Pancreas (tissue), 10 donors: Measurements from ENCODE around the gene HDAC4. TPM values are rescaled to one million over a fixed set of nuclear protein-coding genes. Genes with fewer than 3 reads are reported as not detected.
"Not testable (repeated sequence)": the region's sequence is repeated elsewhere in the genome, so short reads cannot be mapped to it uniquely, and the experiment has no call there.

Source experiments
- ATAC-seq, 4 donors: fragments of 200-7000 bp; cut with Tn5 transposase; one replicate each; pipeline versions ENCODE4 v1.8.0 to v1.9.1; 2020; ENCODE audit warnings: mild to moderate bottlenecking in 4 of 4, moderate library complexity in 4 of 4
- DNase-seq, 6 donors: peaks; one replicate each; pipeline ENCODE4 v3.0.0-alpha.2; 2020
- FAIRE-seq: peaks from 2 replicates; lab custom pipeline; 2012; peaks lifted over from hg19 to GRCh38; lab: Jason Lieb, UNC
- H3K27ac ChIP-seq, 4 donors: fragments of 200-600 bp; sonication (generic); 1 replicate in 3 of 4; 2 replicates in 1 of 4; pipeline versions ENCODE4 v1.5.0 to v1.8.0; 2020
- H3K27me3 ChIP-seq, 4 donors: fragments of 200-600 bp; one replicate each; pipeline ENCODE4 v1.8.0; 2021
- H3K36me3 ChIP-seq, 3 donors: fragments of 200-600 bp; sonication (generic) in 1 of 3; one replicate each; pipeline versions ENCODE4 v1.5.0 to v1.8.0; 2020 to 2021
- H3K4me1 ChIP-seq, 3 donors: fragments of 200-600 bp; one replicate each; pipeline ENCODE4 v1.8.0; 2021
- H3K4me3 ChIP-seq, 4 donors: fragments of 200-600 bp; sonication (generic) in 2 of 4; one replicate each; pipeline versions ENCODE4 v1.5.0 to v1.8.0; 2020 to 2021
- H3K9me3 ChIP-seq, 4 donors: fragments of 200-600 bp; one replicate each; pipeline ENCODE4 v1.8.0; 2021
- WGBS, 2 donors: extraction: QIAGEN DNeasy Blood & Tissue Kit; methylation state at CpG; one replicate each; pipeline ENCODE4 v1.1.7; 2013; 5-methylcytosine and 5-hydroxymethylcytosine counted together
- intact Hi-C, 3 donors: fragments of 100-400 bp; cut with DNase I; formaldehyde crosslinking; loops; one replicate each; pipeline versions ENCODE4 v1.11.1 to v1.14.2; 2022
- polyA plus RNA-seq, 2 donors: library from polyadenylated mRNA; stranded (reverse); fragments of 200-250 nt; gene quantifications; one replicate each; pipeline ENCODE4 v1.2.3, GENCODE V29; 2013
- total RNA-seq, 6 donors: library from RNA; stranded (reverse); fragmentation: NEBNext Ultra II Directional in 4 of 6; extraction: Animal tissue kit (Norgen Biotek cat#: 25700) in 4 of 6; gene quantifications; one replicate each; pipeline versions ENCODE4 v1.2.1 to v1.2.4, GENCODE V29; 2021 to 2023
- TF ChIP-seq, protein P1 (sequence below), 4 donors: fragments of 200-600 bp; sonication (generic) in 3 of 4; IDR thresholded peaks; one replicate each; pipeline versions ENCODE4 v1.5.0 to v1.8.0; 2021; ENCODE audit warnings: antibody characterized with exemption in 4 of 4
- donor health status: healthy with polysubstance abuse.
- donor health status: DM: no; HTN: no; CAD: no; lungs with moderate emphysema.
- donor health status: DM: no; HTN: no; CAD: no.
- donor health status: control.
- donor health status: control.
- donor health status: Bipolar disorder and iron deficiency.
- donor health status: DM: yes; HTN: yes; CAD: no.
- donor health status: DM: no; HTN: no; CAD: no.
- donor health status: DM: no; HTN: no; CAD: no.
- donor health status: DM: yes; HTN: yes; CAD: no.

Gene HDAC4
- total and polyA plus RNA-seq, 8 donors, result 8.2 to 31.8 (median 16.6) TPM

DNA sequence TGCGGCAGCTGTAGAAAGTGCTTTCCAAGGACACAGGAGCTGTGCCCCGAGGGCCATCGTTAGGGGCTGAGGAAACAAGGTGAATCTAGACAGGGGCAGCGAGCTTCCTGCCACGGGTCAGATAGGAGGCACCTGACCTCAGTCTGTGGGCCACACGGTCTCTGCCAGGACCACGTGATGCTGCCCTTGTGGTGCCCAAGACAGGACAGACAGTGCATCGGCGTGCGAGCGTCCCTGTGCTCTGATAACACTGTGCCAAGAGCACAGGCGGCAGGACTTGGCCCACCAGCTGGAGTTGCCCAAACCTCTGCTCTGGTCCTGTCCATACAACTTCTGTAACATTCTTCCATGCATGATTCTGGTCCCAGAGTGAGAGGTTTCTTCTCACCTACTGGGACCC is 327.6 kb downstream of the HDAC4 start:
- 90 to 94% methylated on average over 12 of the region's 12 CpGs for WGBS, 2 donors
- ATAC-seq (no peak), FAIRE-seq (no peak), DNase-seq (peak in 1 of 6 donors; percentile 32)
- Histone ChIP-seq H3K4me3 (no peak overlapping the region), H3K36me3 (peaks cover 0 to 16% (median 0%) of the 10 kb centered on the region in 3 donors), H3K27me3 (no peaks in the 10 kb centered on the region), H3K4me1 (no peaks in the 10 kb centered on the region), H3K9me3 (no peaks in the 10 kb centered on the region), H3K27ac (no peak overlapping the region)
- intact Hi-C loops, result no loop called here
- TF ChIP-seq, protein P1, sequence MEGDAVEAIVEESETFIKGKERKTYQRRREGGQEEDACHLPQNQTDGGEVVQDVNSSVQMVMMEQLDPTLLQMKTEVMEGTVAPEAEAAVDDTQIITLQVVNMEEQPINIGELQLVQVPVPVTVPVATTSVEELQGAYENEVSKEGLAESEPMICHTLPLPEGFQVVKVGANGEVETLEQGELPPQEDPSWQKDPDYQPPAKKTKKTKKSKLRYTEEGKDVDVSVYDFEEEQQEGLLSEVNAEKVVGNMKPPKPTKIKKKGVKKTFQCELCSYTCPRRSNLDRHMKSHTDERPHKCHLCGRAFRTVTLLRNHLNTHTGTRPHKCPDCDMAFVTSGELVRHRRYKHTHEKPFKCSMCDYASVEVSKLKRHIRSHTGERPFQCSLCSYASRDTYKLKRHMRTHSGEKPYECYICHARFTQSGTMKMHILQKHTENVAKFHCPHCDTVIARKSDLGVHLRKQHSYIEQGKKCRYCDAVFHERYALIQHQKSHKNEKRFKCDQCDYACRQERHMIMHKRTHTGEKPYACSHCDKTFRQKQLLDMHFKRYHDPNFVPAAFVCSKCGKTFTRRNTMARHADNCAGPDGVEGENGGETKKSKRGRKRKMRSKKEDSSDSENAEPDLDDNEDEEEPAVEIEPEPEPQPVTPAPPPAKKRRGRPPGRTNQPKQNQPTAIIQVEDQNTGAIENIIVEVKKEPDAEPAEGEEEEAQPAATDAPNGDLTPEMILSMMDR (IDR thresholded peaks at IDR 0.05), result no peak

DNA sequence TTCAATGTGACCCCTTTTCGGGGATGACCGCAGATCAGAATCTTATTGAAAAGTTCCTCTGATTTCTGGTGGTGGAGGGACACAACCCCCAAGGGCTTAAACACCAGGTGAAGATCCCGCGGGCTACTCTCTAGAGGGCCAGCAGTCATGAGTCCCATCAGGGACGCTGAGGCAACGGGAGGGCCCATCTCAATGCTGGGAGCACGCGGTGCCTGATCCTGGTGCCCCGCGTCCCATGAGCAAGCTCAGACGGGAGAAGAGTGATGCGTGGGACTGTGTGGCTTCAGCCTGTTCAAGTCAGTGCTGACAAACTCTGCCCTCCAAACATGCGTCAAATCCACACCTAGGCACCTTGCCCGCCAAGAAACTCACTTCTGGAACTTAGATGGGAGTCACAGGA is 328.0 kb downstream of the HDAC4 start:
- no peak for ATAC-seq
- no peaks in the 10 kb centered on the region for H3K27me3 ChIP-seq
- DNase-seq, result peak in 1 of 6 donors; percentile 20
- intact Hi-C loops, result no loop called here
- H3K4me1 ChIP-seq, result no peaks in the 10 kb centered on the region
- H3K4me3 ChIP-seq, result no peak overlapping the region
- FAIRE-seq, result no peak
- peaks cover 0 to 16% (median 2%) of the 10 kb centered on the region in 3 donors for H3K36me3 ChIP-seq
- H3K9me3 ChIP-seq, result no peaks in the 10 kb centered on the region
- no peak overlapping the region for H3K27ac ChIP-seq
- 97% methylated on average over 14 of the region's 14 CpGs for WGBS, 2 donors
- TF ChIP-seq, protein P1 (IDR thresholded peaks at IDR 0.05), result no peak

DNA sequence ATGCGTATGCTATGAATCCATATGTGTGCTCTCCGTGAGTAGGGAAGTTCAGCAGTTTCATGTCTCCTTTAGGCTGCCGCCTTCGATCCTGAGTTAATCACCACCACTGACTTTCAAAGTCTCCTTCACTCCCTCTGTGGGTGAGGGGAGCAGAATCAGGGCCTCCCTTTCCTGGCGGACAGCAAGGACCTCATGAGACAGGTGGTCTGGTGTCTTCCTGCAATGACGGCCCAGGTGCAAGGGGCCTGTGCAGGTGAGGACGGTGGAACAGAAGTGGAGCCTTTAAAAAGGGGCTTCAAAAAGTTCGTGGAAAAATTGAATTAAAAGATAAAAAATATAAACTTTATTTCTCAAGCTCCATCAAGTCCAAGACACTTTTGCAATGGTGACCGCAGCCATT is 330.4 kb downstream of the HDAC4 start:
- intact Hi-C loops, result no loop called here
- no peaks in the 10 kb centered on the region for H3K9me3 ChIP-seq
- FAIRE-seq (no peak), ATAC-seq (no peak), DNase-seq (no peak)
- 86 to 92% methylated on average over 9 of the region's 9 CpGs for WGBS, 2 donors
- TF ChIP-seq, protein P1 (IDR thresholded peaks at IDR 0.05), result no peak
- no peaks in the 10 kb centered on the region for H3K27me3 ChIP-seq
- H3K4me3 ChIP-seq, result no peak overlapping the region
- H3K27ac ChIP-seq, result no peak overlapping the region
- H3K36me3 ChIP-seq, result peaks cover 0 to 24% (median 5%) of the 10 kb centered on the region in 3 donors
- H3K4me1 ChIP-seq, result no peaks in the 10 kb centered on the region

DNA sequence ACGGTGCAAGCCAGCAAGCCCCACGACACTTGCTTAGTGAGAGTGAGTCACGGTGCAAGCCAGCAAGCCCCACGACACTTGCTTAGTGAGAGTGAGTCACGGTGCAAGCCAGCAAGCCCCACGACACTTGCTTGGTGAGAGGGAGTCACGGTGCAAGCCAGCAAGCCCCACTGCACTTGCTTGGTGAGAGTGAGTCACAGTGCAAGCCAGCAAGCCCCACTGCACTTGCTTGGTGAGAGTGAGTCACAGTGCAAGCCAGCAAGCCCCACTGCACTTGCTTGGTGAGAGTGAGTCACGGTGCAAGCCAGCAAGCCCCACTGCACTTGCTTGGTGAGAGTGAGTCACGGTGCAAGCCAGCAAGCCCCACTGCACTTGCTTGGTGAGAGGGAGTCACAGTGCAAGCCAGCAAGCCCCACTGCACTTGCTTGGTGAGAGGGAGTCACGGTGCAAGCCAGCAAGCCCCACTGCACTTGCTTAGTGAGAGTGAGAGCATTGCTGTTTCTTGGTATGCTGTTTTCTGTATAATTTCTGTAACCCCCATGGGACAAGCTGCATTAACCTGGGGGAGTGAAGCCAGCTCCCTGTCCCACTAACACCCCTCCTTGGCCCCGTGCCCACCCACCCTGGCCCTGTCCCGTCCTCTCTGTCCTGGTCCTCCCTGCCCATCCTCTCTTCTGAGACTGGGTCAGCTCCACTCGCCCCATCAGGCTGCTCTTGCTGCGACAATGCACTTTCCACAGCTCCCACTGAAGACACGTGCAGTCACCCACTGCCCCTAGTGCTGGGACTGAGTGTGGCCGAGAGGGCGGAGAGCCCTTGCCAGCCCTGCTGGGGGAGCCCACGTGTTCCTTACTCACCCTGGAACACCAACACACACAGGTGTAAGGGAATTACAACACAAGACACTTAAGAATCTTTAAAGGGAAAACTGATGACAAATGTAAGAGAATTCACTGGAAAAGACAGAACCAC is 331.2 kb downstream of the HDAC4 start:
- H3K27me3 ChIP-seq, result not testable (repeated sequence)

DNA sequence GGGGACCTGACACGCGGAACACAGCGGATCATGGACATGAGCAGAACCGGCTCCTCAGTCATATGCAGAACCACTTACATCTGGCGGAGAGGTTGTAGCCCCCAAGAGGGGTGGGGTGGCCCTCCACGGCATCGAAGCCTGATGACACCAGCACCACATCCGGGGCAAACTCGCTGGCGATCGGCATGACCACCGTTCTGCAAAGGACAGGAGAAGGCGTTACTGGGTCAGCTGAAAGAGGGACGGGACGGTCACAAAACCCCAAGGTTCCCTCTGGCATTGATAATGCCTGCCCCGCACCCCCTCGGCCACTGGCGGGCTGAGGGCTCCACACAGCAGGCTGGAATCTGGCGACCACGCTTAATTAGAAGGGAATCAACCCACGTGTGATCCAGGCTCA is 332.4 kb downstream of the HDAC4 start:
- ATAC-seq, result no peak
- Histone ChIP-seq H3K4me3 (no peak overlapping the region), H3K36me3 (peaks cover 0 to 29% (median 5%) of the 10 kb centered on the region in 3 donors), H3K9me3 (no peaks in the 10 kb centered on the region), H3K27ac (no peak overlapping the region), H3K27me3 (no peaks in the 10 kb centered on the region), H3K4me1 (no peaks in the 10 kb centered on the region)
- peak in 1 of 6 donors; percentile 51 for DNase-seq
- TF ChIP-seq, protein P1 (IDR thresholded peaks at IDR 0.05), result no peak
- intact Hi-C loops, result no loop called here
- FAIRE-seq, result no peak
- WGBS, 2 donors, result 95% methylated on average over 21 of the region's 21 CpGs

More for the DNA sequence above, 331.2 kb downstream of the HDAC4 start:
- DNase-seq (peak in 1 of 6 donors; percentile 16), ATAC-seq (peak in 1 of 4 donors; percentile 64)
- FAIRE-seq, H3K27ac ChIP-seq, H3K4me3 ChIP-seq, intact Hi-C loops, H3K9me3 ChIP-seq, H3K4me1 ChIP-seq: not testable (repeated sequence)
- peaks cover 0 to 29% (median 5%) of the 10 kb centered on the region in 3 donors for H3K36me3 ChIP-seq
- 85 to 92% methylated on average over 18 of the region's 18 CpGs for WGBS, 2 donors
